C4-2B (cell line): ENCODE results near the gene NLRC3.

Source experiments
- CTCF ChIP-seq: fragments of 450-650 bp; conservative IDR thresholded peaks from 2 replicates; pipeline ENCODE4 v1.5.1; 2017; ENCODE audit warnings: mild to moderate bottlenecking
- ZFX ChIP-seq: fragments of 450-650 bp; IDR thresholded peaks from 2 replicates; pipeline ENCODE4 v1.6.1; 2017

GRCh38 chr16:3597676-3598075 lies 20.5 kb upstream of the NLRC3 start:
- TF ChIP-seq CTCF (no peak), ZFX (no peak)
